Measurements from ENCODE around the gene TMEM127.

- TF ChIP-seq, protein P1, sequence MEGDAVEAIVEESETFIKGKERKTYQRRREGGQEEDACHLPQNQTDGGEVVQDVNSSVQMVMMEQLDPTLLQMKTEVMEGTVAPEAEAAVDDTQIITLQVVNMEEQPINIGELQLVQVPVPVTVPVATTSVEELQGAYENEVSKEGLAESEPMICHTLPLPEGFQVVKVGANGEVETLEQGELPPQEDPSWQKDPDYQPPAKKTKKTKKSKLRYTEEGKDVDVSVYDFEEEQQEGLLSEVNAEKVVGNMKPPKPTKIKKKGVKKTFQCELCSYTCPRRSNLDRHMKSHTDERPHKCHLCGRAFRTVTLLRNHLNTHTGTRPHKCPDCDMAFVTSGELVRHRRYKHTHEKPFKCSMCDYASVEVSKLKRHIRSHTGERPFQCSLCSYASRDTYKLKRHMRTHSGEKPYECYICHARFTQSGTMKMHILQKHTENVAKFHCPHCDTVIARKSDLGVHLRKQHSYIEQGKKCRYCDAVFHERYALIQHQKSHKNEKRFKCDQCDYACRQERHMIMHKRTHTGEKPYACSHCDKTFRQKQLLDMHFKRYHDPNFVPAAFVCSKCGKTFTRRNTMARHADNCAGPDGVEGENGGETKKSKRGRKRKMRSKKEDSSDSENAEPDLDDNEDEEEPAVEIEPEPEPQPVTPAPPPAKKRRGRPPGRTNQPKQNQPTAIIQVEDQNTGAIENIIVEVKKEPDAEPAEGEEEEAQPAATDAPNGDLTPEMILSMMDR (IDR thresholded peaks at IDR 0.05): no peak
- TF ChIP-seq EP300 (IDR thresholded peaks at IDR 0.05) (no peak), POLR2A (IDR thresholded peaks at IDR 0.05) (no peak), POLR2AphosphoS5 (IDR thresholded peaks at IDR 0.05) (no peak)
These were observed 60.8 kb downstream of the TMEM127 start for GRCh38 chr2:96204836-96205624.
